Measurements from ENCODE around the gene ATP1B4.

- no peak for TF ChIP-seq HDGF (IDR thresholded peaks at IDR 0.05; ENCODE audit: borderline replicate concordance)
- no peak for TF ChIP-seq BHLHE40 (IDR thresholded peaks at IDR 0.05; ENCODE audit: borderline replicate concordance)
- no peak for TF ChIP-seq FOXM1 (IDR thresholded peaks at IDR 0.05; ENCODE audit: borderline replicate concordance)
- no peak for TF ChIP-seq NFRKB (IDR thresholded peaks at IDR 0.05)
- no peak for TF ChIP-seq FOXK2 (IDR thresholded peaks at IDR 0.05)
- TF ChIP-seq FOXA1 (IDR thresholded peaks at IDR 0.05), result no peak
These were observed 16.7 kb downstream of the ATP1B4 start for GRCh38 chrX:120378570-120378969.

Data from HEK293T (cell line).